SK-N-SH (cell line): ENCODE measurements around the gene SEMA3C. TPM values are rescaled to one million over a fixed set of nuclear protein-coding genes. Genes with fewer than 3 reads are reported as not detected.

Experiments
- CTCF ChIA-PET: fragments of 300-600, 350-600 bp; formaldehyde crosslinking; extraction: SDS; loops from one replicate; lab custom pipeline; 2021; lab: Yijun Ruan, JAX
- POLR2A ChIA-PET: fragments of 350-600 bp; sonication (Branson Sonifier 250); formaldehyde crosslinking; extraction: SDS; loops from one replicate; lab custom pipeline; 2020; ENCODE audit warnings: antibody characterized with exemption, inconsistent platforms; lab: Yijun Ruan, JAX
- DNase-seq: peaks from one replicate; pipeline ENCODE4 v3.0.0; 2012
- H2AFZ ChIP-seq: fragments of 200-600 bp; sonication (generic); 2 replicates; pipeline ENCODE4 v1.8.1; 2016; ENCODE audit warnings: antibody characterized with exemption, mild to moderate bottlenecking, low read depth
- H3F3A ChIP-seq: fragments of 200-600 bp; sonication (generic); replicated peaks from 2 replicates; pipeline ENCODE3; 2016; ENCODE audit warnings: antibody characterized with exemption, mild to moderate bottlenecking; ENCODE audit not compliant: insufficient read depth
- H3K27ac ChIP-seq, 2 experiments: fragments of 200-500 bp in 1 of 2; fragments of 200-600 bp in 1 of 2; sonication (Bioruptor generic) in 1 of 2; sonication (generic), shearing (Covaris generic) in 1 of 2; 2 replicates each; pipeline versions ENCODE4 v1.5.1 to v1.6.1; 2014 to 2016; ENCODE audit warnings: low read depth in 2 of 2, inconsistent platforms in 1 of 2, low read length in 1 of 2, mild to moderate bottlenecking in 1 of 2, mixed read lengths in 1 of 2
- H3K27me3 ChIP-seq: fragments of 200-600 bp; sonication (generic), shearing (Covaris generic); 2 replicates; pipeline ENCODE4 v1.6.1; 2016; ENCODE audit warnings: mixed run types; ENCODE audit not compliant: insufficient read depth
- H3K36me3 ChIP-seq, 2 experiments: fragments of 200-500 bp in 1 of 2; fragments of 200-600 bp in 1 of 2; sonication (Bioruptor generic) in 1 of 2; sonication (generic) in 1 of 2; replicated peaks in 1 of 2; 2 replicates each; pipeline versions ENCODE3 to v1.5.1; 2014 to 2016; ENCODE audit warnings: low read length in 1 of 2, mild to moderate bottlenecking in 1 of 2; ENCODE audit not compliant: insufficient read depth in 2 of 2, control insufficient read depth in 1 of 2
- H3K4me1 ChIP-seq, 2 experiments: fragments of 200-500 bp in 1 of 2; fragments of 200-600 bp in 1 of 2; sonication (Bioruptor generic) in 1 of 2; sonication (generic), shearing (Covaris generic) in 1 of 2; 2 replicates each; pipeline versions ENCODE4 v1.5.1 to v1.6.1; 2014 to 2016; ENCODE audit warnings: low read depth in 1 of 2, low read length in 1 of 2, mixed run types in 1 of 2; ENCODE audit not compliant: insufficient read depth in 2 of 2, control insufficient read depth in 1 of 2
- H3K4me2 ChIP-seq: fragments of 200-600 bp; sonication (generic), shearing (Covaris generic); 2 replicates; pipeline ENCODE4 v1.6.1; 2017; ENCODE audit warnings: mixed run types
- H3K4me3 ChIP-seq, 2 experiments: fragments of 200-500 bp in 1 of 2; fragments of 200-600 bp in 1 of 2; sonication (Bioruptor generic) in 1 of 2; sonication (generic), shearing (Covaris generic) in 1 of 2; 2 replicates each; pipeline versions ENCODE4 v1.5.1 to v1.8.1; 2014 to 2016; ENCODE audit warnings: low read depth in 2 of 2, inconsistent platforms in 1 of 2, low read length in 1 of 2, mild to moderate bottlenecking in 1 of 2, mixed read lengths in 1 of 2, moderate library complexity in 1 of 2
- H3K79me2 ChIP-seq: fragments of 200-600 bp; sonication (generic); 2 replicates; pipeline ENCODE4 v1.8.1; 2017; ENCODE audit warnings: mild to moderate bottlenecking; ENCODE audit not compliant: insufficient read depth
- H3K9ac ChIP-seq: fragments of 200-600 bp; sonication (generic); 2 replicates; pipeline ENCODE4 v1.6.1; 2017; ENCODE audit warnings: mixed run types
- H3K9me2 ChIP-seq: fragments of 200-600 bp; sonication (generic); 2 replicates; pipeline ENCODE4 v1.6.1; 2017; ENCODE audit warnings: mixed run types
- H3K9me3 ChIP-seq: fragments of 200-600 bp; sonication (generic); 2 replicates; pipeline ENCODE4 v1.6.1; 2017; ENCODE audit warnings: mixed run types, mild to moderate bottlenecking, moderate library complexity
- H4K20me1 ChIP-seq: fragments of 200-600 bp; sonication (generic); 2 replicates; pipeline ENCODE4 v1.6.1; 2017; ENCODE audit warnings: mild to moderate bottlenecking, mixed run types; ENCODE audit not compliant: insufficient read depth
- EP300 ChIP-seq, 2 experiments: IDR thresholded peaks; 2 replicates each; pipeline versions ENCODE4 v1.4.0 to v1.6.1; 2012; ENCODE audit warnings: borderline replicate concordance in 1 of 2, low read depth in 1 of 2, low read length in 1 of 2
- EZH2phosphoT487 ChIP-seq: fragments of 200-600 bp; sonication (generic); IDR thresholded peaks from 2 replicates; pipeline ENCODE4 v1.6.1; 2017; ENCODE audit warnings: low read depth, mixed run types, mild to moderate bottlenecking, antibody characterized with exemption, moderate library complexity, borderline replicate concordance
- FOXM1 ChIP-seq: IDR thresholded peaks from 2 replicates; pipeline ENCODE4 v1.4.0; 2012; ENCODE audit warnings: low read depth, mild to moderate bottlenecking
- IRF3 ChIP-seq: fragments of 150-350 bp; IDR thresholded peaks from 2 replicates; pipeline ENCODE4 v1.6.1; 2016; ENCODE audit warnings: mild to moderate bottlenecking, low read depth, low read length
- NFIC ChIP-seq: IDR thresholded peaks from 2 replicates; pipeline ENCODE4 v1.4.0; 2012; ENCODE audit warnings: borderline replicate concordance
- NRF1 ChIP-seq: IDR thresholded peaks from 2 replicates; pipeline ENCODE4 v1.6.1; 2012; ENCODE audit warnings: low read depth, mild to moderate bottlenecking, low read length
- POLR2AphosphoS5 ChIP-seq: IDR thresholded peaks from 2 replicates; pipeline ENCODE4 v1.6.1; 2012; ENCODE audit warnings: low read depth, low read length
- RCOR1 ChIP-seq: fragments of 150-350 bp; IDR thresholded peaks from 2 replicates; pipeline ENCODE4 v1.6.1; 2017; ENCODE audit warnings: antibody characterized with exemption, low read length
- RFX5 ChIP-seq: IDR thresholded peaks from 2 replicates; pipeline ENCODE4 v1.6.1; 2012; ENCODE audit warnings: mild to moderate bottlenecking, improper control_type of control experiment, low read length
- TAF1 ChIP-seq: IDR thresholded peaks from 2 replicates; pipeline ENCODE4 v1.6.1; 2012; ENCODE audit warnings: low read depth, mild to moderate bottlenecking, low read length, moderate library complexity, borderline replicate concordance
- TEAD4 ChIP-seq: IDR thresholded peaks from 2 replicates; pipeline ENCODE4 v1.4.0; 2012; ENCODE audit warnings: mild to moderate bottlenecking, borderline replicate concordance; ENCODE audit not compliant: insufficient read depth
- USF1 ChIP-seq: IDR thresholded peaks from 2 replicates; pipeline ENCODE4 v1.4.0; 2012; ENCODE audit warnings: low read depth, borderline replicate concordance
- YY1 ChIP-seq: IDR thresholded peaks from 2 replicates; pipeline ENCODE4 v1.4.0; 2012; ENCODE audit warnings: low read depth, mild to moderate bottlenecking
- ZBTB33 ChIP-seq: IDR thresholded peaks from 2 replicates; pipeline ENCODE4 v1.4.0; 2012; ENCODE audit warnings: low read depth, borderline replicate concordance
- WGBS: methylation state at CpG from one replicate; pipeline ENCODE4 v1.1.6; 2017; ENCODE audit warnings: low lambda C conversion rate; 5-methylcytosine and 5-hydroxymethylcytosine counted together
- polyA plus RNA-seq, 3 experiments: library from polyadenylated mRNA; depleted of rRNA; stranded (reverse); fragments of >200 nt; gene quantifications; 2 replicates each; pipeline ENCODE4 v1.2.3, GENCODE V29; 2012
- TF ChIP-seq, protein P1 (sequence below): IDR thresholded peaks from 2 replicates; pipeline ENCODE4; 2012

Gene SEMA3C
- polyA plus RNA-seq, 1 of the 3 experiments (the other 2 are of a cell fraction): 51.1 TPM

GRCh38 chr7:80736371-80737125 is 182.3 kb downstream of the SEMA3C start:
- peaks cover 12% of the 10 kb centered on the region for H3F3A ChIP-seq
- H4K20me1 ChIP-seq: no peaks in the 10 kb centered on the region
- TF ChIP-seq EP300 (IDR thresholded peaks at IDR 0.05; ENCODE audit: borderline replicate concordance in 1 of 2, low read depth in 1 of 2, low read length in 1 of 2): no peak
- TF ChIP-seq FOXM1: no peak
- TF ChIP-seq ZBTB33: no peak
- no peak for TF ChIP-seq USF1
- TF ChIP-seq NFIC: no peak
- TF ChIP-seq YY1: no peak
- no peak for TF ChIP-seq RCOR1
- TF ChIP-seq IRF3: no peak
- no peak for TF ChIP-seq TEAD4
- no peak for TF ChIP-seq RFX5
- DNase-seq: no peak
- no peaks in the 10 kb centered on the region for H3K36me3 ChIP-seq
- H3K9me2 ChIP-seq: no peaks in the 10 kb centered on the region
- H3K4me2 ChIP-seq: no peak overlapping the region
- CTCF ChIA-PET: no interaction called here
- POLR2A ChIA-PET: no interaction called here
- no peaks in the 10 kb centered on the region for H3K27me3 ChIP-seq
- H3K79me2 ChIP-seq: no peaks in the 10 kb centered on the region
- H3K9me3 ChIP-seq: no peaks in the 10 kb centered on the region
- H2AFZ ChIP-seq: no peak overlapping the region
- H3K27ac ChIP-seq: no peak overlapping the region
- no peak overlapping the region for H3K9ac ChIP-seq
- 93% methylated on average over 4 of the region's 4 CpGs for WGBS
- H3K4me1 ChIP-seq: peaks cover under 1 to 9% of the 10 kb centered on the region in 2 experiments; a peak in 3 of 4 replicates
- no peak overlapping the region for H3K4me3 ChIP-seq

DNA sequence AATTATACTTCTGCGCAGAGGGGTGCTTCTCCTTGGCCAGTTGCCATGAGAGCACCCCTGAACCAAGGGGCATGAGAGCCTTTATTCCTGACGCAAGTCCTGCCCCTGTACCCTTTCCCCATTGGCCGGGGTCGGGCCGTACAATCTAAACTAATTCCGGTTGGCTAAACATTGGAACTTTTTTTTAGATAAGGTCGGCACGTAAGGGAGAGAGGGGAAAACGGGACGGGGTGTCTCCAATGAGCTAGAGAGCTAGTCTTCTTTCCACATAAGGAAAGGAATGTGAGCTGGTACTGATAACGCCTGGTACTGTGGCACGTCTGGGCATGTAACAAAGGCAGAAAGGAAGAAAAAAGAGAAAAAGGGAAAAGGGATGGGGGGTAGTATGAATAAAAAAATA is 183.5 kb downstream of the SEMA3C start:
- no peaks in the 10 kb centered on the region for H4K20me1 ChIP-seq
- no peak overlapping the region for H3K4me3 ChIP-seq
- no peak overlapping the region for H3K27ac ChIP-seq
- H3K27me3 ChIP-seq: no peaks in the 10 kb centered on the region
- CTCF ChIA-PET: interaction anchor here (0.6 kb wide), 1 partner anchor 640 kb away, joined by 3 read pairs; no protein-coding TSS in a partner anchor
- TF ChIP-seq USF1: no peak
- TF ChIP-seq TAF1: no peak
- TF ChIP-seq POLR2AphosphoS5: no peak
- TF ChIP-seq FOXM1: no peak
- TF ChIP-seq, protein P1, sequence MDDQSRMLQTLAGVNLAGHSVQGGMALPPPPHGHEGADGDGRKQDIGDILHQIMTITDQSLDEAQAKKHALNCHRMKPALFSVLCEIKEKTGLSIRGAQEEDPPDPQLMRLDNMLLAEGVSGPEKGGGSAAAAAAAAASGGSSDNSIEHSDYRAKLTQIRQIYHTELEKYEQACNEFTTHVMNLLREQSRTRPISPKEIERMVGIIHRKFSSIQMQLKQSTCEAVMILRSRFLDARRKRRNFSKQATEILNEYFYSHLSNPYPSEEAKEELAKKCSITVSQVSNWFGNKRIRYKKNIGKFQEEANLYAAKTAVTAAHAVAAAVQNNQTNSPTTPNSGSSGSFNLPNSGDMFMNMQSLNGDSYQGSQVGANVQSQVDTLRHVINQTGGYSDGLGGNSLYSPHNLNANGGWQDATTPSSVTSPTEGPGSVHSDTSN: no peak
- no peak for TF ChIP-seq NRF1
- TF ChIP-seq YY1: no peak
- no peak for TF ChIP-seq EZH2phosphoT487
- TF ChIP-seq, all 33 proteins: peak for 0
- Histone ChIP-seq H3K9me2 (no peaks in the 10 kb centered on the region), H3K4me1 (no peaks in the 10 kb centered on the region; a peak in 1 of 4 replicates), H3K9ac (no peak overlapping the region), H3K36me3 (no peaks in the 10 kb centered on the region), H3K9me3 (no peaks in the 10 kb centered on the region), H3K4me2 (no peak overlapping the region), H2AFZ (no peak overlapping the region), H3F3A (peaks cover under 1% of the 10 kb centered on the region), H3K79me2 (no peaks in the 10 kb centered on the region)
- POLR2A ChIA-PET: no interaction called here
- WGBS: 96% methylated on average over 12 of the region's 12 CpGs
- no peak for DNase-seq
